Naive thymus-derived CD4-positive, alpha-beta T cell (primary cell): ENCODE data around the gene SPNS1. TPM values are rescaled to one million over a fixed set of nuclear protein-coding genes. Genes with fewer than 3 reads are reported as not detected.

ENCODE experiments used
- ATAC-seq: fragments of 150-1000 bp; cut with Tn5 transposase; 2 replicates; pipeline ENCODE4 v1.10.0; 2021; ENCODE audit warnings: mild to moderate bottlenecking, moderate library complexity
- CTCF ChIA-PET: fragments of 350-600 bp; sonication (Branson Sonifier 250); formaldehyde crosslinking; loops from one replicate; lab custom pipeline; 2021; ENCODE audit warnings: antibody characterized with exemption; lab: Charles Lee
- POLR2A ChIA-PET: fragments of 350-600 bp; sonication (Branson Sonifier 250); formaldehyde crosslinking; loops from one replicate; lab custom pipeline; 2021; ENCODE audit warnings: antibody characterized with exemption, inconsistent platforms; lab: Charles Lee
- DNase-seq, 9 donors: peaks; one replicate each; pipeline versions ENCODE4 v3.0.0 to v3.0.0-alpha.2; 2020 to 2022; ENCODE audit warnings: mixed read lengths in 1 of 9
- H3K27ac ChIP-seq: one replicate; pipeline ENCODE4 v1.7.0; 2013; ENCODE audit warnings: mild to moderate bottlenecking, low read depth, low read length, moderate library complexity
- H3K27me3 ChIP-seq, 2 donors: one replicate each; pipeline ENCODE4 v1.7.0; 2013; ENCODE audit warnings: low read length in 2 of 2, mild to moderate bottlenecking in 2 of 2, moderate library complexity in 2 of 2; ENCODE audit not compliant: control insufficient read depth in 2 of 2, insufficient read depth in 2 of 2
- H3K36me3 ChIP-seq, 3 experiments: 1 replicate in 2 of 3; 2 replicates in 1 of 3; pipeline ENCODE4 v1.7.0; 2013; ENCODE audit warnings: low read length in 3 of 3, mild to moderate bottlenecking in 3 of 3, moderate library complexity in 1 of 3; ENCODE audit not compliant: insufficient read depth in 3 of 3, control insufficient read depth in 2 of 3
- H3K4me1 ChIP-seq, 2 donors: one replicate each; pipeline ENCODE4 v1.7.0; 2013; ENCODE audit warnings: low read length in 2 of 2, mild to moderate bottlenecking in 2 of 2, moderate library complexity in 1 of 2; ENCODE audit not compliant: control insufficient read depth in 2 of 2, insufficient read depth in 2 of 2
- H3K4me3 ChIP-seq: 2 replicates; pipeline ENCODE4 v1.7.0; 2013; ENCODE audit warnings: mild to moderate bottlenecking, low read length
- H3K9me3 ChIP-seq, 3 experiments: 1 replicate in 2 of 3; 2 replicates in 1 of 3; pipeline ENCODE4 v1.7.0; 2013; ENCODE audit warnings: low read length in 3 of 3; ENCODE audit not compliant: control insufficient read depth in 2 of 3
- H3K27ac Mint-ChIP-seq, 9 donors: one replicate each; pipeline ENCODE4 v1.8.0; 2020 to 2022; ENCODE audit warnings: mixed read lengths in 9 of 9, mild to moderate bottlenecking in 8 of 9, moderate library complexity in 5 of 9, inconsistent platforms in 2 of 9
- H3K27me3 Mint-ChIP-seq, 5 donors: one replicate each; pipeline ENCODE4 v1.8.0; 2021 to 2022; ENCODE audit warnings: mixed read lengths in 5 of 5, mild to moderate bottlenecking in 1 of 5
- H3K36me3 Mint-ChIP-seq, 5 donors: one replicate each; pipeline ENCODE4 v1.8.0; 2020 to 2022; ENCODE audit warnings: mixed read lengths in 5 of 5, mild to moderate bottlenecking in 3 of 5, inconsistent platforms in 1 of 5
- H3K4me1 Mint-ChIP-seq, 7 donors: one replicate each; pipeline ENCODE4 v1.8.0; 2020 to 2022; ENCODE audit warnings: mixed read lengths in 7 of 7, mild to moderate bottlenecking in 3 of 7, inconsistent platforms in 1 of 7
- H3K4me3 Mint-ChIP-seq, 10 donors: one replicate each; pipeline ENCODE4 v1.8.0; 2020 to 2022; ENCODE audit warnings: mild to moderate bottlenecking in 10 of 10, mixed read lengths in 10 of 10, moderate library complexity in 6 of 10, inconsistent platforms in 2 of 10
- H3K9me3 Mint-ChIP-seq, 11 donors: one replicate each; pipeline ENCODE4 v1.8.0; 2020 to 2022; ENCODE audit warnings: mixed read lengths in 11 of 11, mild to moderate bottlenecking in 4 of 11, inconsistent platforms in 1 of 11, moderate library complexity in 1 of 11
- intact Hi-C, 2 donors: fragments of 100-400 bp; cut with micrococcal nuclease; formaldehyde crosslinking; loops; one replicate each; pipeline ENCODE4 v1.15.1; 2023
- polyA plus RNA-seq, 2 donors: library from polyadenylated mRNA; unstranded; fragments of 300-500 nt; fragmentation: Illumina TruSeq; gene quantifications; one replicate each; pipeline ENCODE4 v1.2.3, GENCODE V29; 2021
- total RNA-seq, 6 experiments: library from RNA in 5 of 6; stranded (reverse) in 5 of 6; gene quantifications; 1 replicate in 5 of 6; 2 replicates in 1 of 6; pipeline ENCODE4 v1.2.3 and lab custom pipeline; 2021 to 2026

The SPNS1 gene
- total and polyA plus RNA-seq, 7 experiments from 2014 or later = 22.6 to 47.0 (median 40.4) TPM

- Histone ChIP-seq H3K4me1 (peaks cover 30 to 58% of the 10 kb centered on the region in 2 donors), H3K36me3 (no peaks in the 10 kb centered on the region), H3K27ac (peak overlapping the region; percentile 71), H3K27me3 (no peaks in the 10 kb centered on the region), H3K4me3 (no peak overlapping the region), H3K9me3 (no peaks in the 10 kb centered on the region)
- Mint-ChIP-seq H3K27ac (peak overlapping the region; percentile 89 to 99 (median 97)), H3K4me1 (peaks cover 38 to 82% (median 48%) of the 10 kb centered on the region in 7 donors), H3K27me3 (no peaks in the 10 kb centered on the region), H3K4me3 (peak overlapping the region; percentile 51 to 81 (median 62)), H3K9me3 (peaks cover 0 to 5% (median 0%) of the 10 kb centered on the region in 11 donors), H3K36me3 (peaks cover 0 to 5% (median 0%) of the 10 kb centered on the region in 5 donors)
- CTCF ChIA-PET = interaction anchor here (1.0 kb wide), 1 partner anchor 26 kb away, joined by 8 read pairs; no protein-coding TSS in a partner anchor
- intact Hi-C loops = loop anchor here in 1 of 2 donors (1.0 to 2.0 kb wide), 4 partner anchors 8 to 39 kb away; partner anchors contain the start of genes LAT and SPNS1
- POLR2A ChIA-PET = interaction anchor here (0.9 to 9.3 kb wide), 8 partner anchors 11 to 40 kb away, joined by 5 to 194 read pairs (median 7); partner anchors contain the start of gene LAT
- DNase-seq = peak in 7 of 9 donors; percentile 65 to 88 (median 77)
- ATAC-seq = peak; percentile 87
These were observed 38.5 kb downstream of the SPNS1 start for GRCh38 chr16:29012913-29013553.

- CTCF ChIA-PET = interaction anchor here (1.1 kb wide), 1 partner anchor 27 kb away, joined by 3 read pairs; no protein-coding TSS in a partner anchor
- H3K4me3 Mint-ChIP-seq = peak overlapping the region in 8 of 10 donors; percentile 9 to 75 (median 40)
These were observed 40.0 kb downstream of the SPNS1 start for GRCh38 chr16:29014561-29015069.

GRCh38 chr16:29022196-29022595, 47.6 kb downstream of the SPNS1 start:
- Histone ChIP-seq H3K27me3 (no peaks in the 10 kb centered on the region), H3K27ac (no peak overlapping the region), H3K4me3 (no peak overlapping the region), H3K36me3 (no peaks in the 10 kb centered on the region), H3K4me1 (peaks cover 14 to 39% of the 10 kb centered on the region in 2 donors), H3K9me3 (no peaks in the 10 kb centered on the region)
- peak overlapping the region in 3 of 10 donors; percentile 30 to 50 (median 48) for H3K4me3 Mint-ChIP-seq
- intact Hi-C loops = no loop called here
- no peaks in the 10 kb centered on the region for H3K27me3 Mint-ChIP-seq
- DNase-seq (no peak), ATAC-seq (no peak)
- H3K36me3 Mint-ChIP-seq = no peaks in the 10 kb centered on the region
- POLR2A ChIA-PET = interaction anchor here (1.0 to 9.4 kb wide), 5 partner anchors 9 to 35 kb away, joined by 4 to 140 read pairs (median 7); partner anchors contain the start of gene LAT
- H3K4me1 Mint-ChIP-seq = peaks cover 30 to 73% (median 52%) of the 10 kb centered on the region in 7 donors
- peak overlapping the region in 7 of 9 donors; percentile 77 to 95 (median 87) for H3K27ac Mint-ChIP-seq
- H3K9me3 Mint-ChIP-seq = peaks cover 0 to 1% (median 0%) of the 10 kb centered on the region in 11 donors
- CTCF ChIA-PET = interaction anchor here (0.7 to 2.3 kb wide), 4 partner anchors 11 to 49 kb away, joined by 3 to 11 read pairs (median 7); no protein-coding TSS in a partner anchor

More at GRCh38 chr16:29014561-29015069, 40.0 kb downstream of the SPNS1 start:
- no peaks in the 10 kb centered on the region for H3K36me3 ChIP-seq
- intact Hi-C loops = no loop called here
- Mint-ChIP-seq H3K27ac (peak overlapping the region; percentile 28 to 99 (median 95)), H3K36me3 (peaks cover 0 to 2% (median 0%) of the 10 kb centered on the region in 5 donors), H3K4me1 (peaks cover 25 to 73% (median 41%) of the 10 kb centered on the region in 7 donors), H3K27me3 (no peaks in the 10 kb centered on the region), H3K9me3 (peaks cover 0 to 5% (median 0%) of the 10 kb centered on the region in 11 donors)
- POLR2A ChIA-PET = interaction anchor here (1.0 to 9.3 kb wide), 7 partner anchors 10 to 37 kb away, joined by 3 to 194 read pairs (median 7); partner anchors contain the start of gene LAT
- H3K4me3 ChIP-seq = no peak overlapping the region
- no peaks in the 10 kb centered on the region for H3K27me3 ChIP-seq
- ATAC-seq (no peak), DNase-seq (no peak)
- H3K4me1 ChIP-seq = peaks cover 16 to 42% of the 10 kb centered on the region in 2 donors
- no peak overlapping the region for H3K27ac ChIP-seq
- H3K9me3 ChIP-seq = no peaks in the 10 kb centered on the region

- ATAC-seq (peak; percentile 36), DNase-seq (peak in 3 of 9 donors; percentile 20 to 31 (median 25))
- Histone ChIP-seq H3K4me1 (peaks cover 17 to 46% of the 10 kb centered on the region in 2 donors), H3K27me3 (no peaks in the 10 kb centered on the region), H3K4me3 (no peak overlapping the region), H3K9me3 (no peaks in the 10 kb centered on the region), H3K36me3 (no peaks in the 10 kb centered on the region), H3K27ac (peak overlapping the region; percentile 68)
- H3K4me3 Mint-ChIP-seq = peak overlapping the region in 9 of 10 donors; percentile 21 to 80 (median 69)
- H3K36me3 Mint-ChIP-seq = no peaks in the 10 kb centered on the region
- peak overlapping the region; percentile 63 to 96 (median 93) for H3K27ac Mint-ChIP-seq
- no peaks in the 10 kb centered on the region for H3K27me3 Mint-ChIP-seq
- intact Hi-C loops = loop anchor here in 1 of 2 donors (2.0 kb wide), 1 partner anchor 49 kb away; the partner anchor contains the start of gene SPNS1
- peaks cover 36 to 74% (median 55%) of the 10 kb centered on the region in 7 donors for H3K4me1 Mint-ChIP-seq
- ChIA-PET CTCF (interaction anchor here (1.2 to 1.4 kb wide), 2 partner anchors 41 to 50 kb away, joined by 3 to 4 read pairs; no protein-coding TSS in a partner anchor), POLR2A (interaction anchor here (0.8 to 9.4 kb wide), 9 partner anchors 10 to 88 kb away, joined by 3 to 140 read pairs (median 4); partner anchors contain the start of genes LAT and SPNS1)
- peaks cover 0 to 1% (median 0%) of the 10 kb centered on the region in 11 donors for H3K9me3 Mint-ChIP-seq
These were observed 49.0 kb downstream of the SPNS1 start for GRCh38 chr16:29023279-29024277.

- Mint-ChIP-seq H3K9me3 (peaks cover 0 to 1% (median 0%) of the 10 kb centered on the region in 11 donors), H3K4me1 (peaks cover 36 to 81% (median 60%) of the 10 kb centered on the region in 7 donors), H3K27me3 (no peaks in the 10 kb centered on the region), H3K4me3 (peak overlapping the region in 8 of 10 donors; percentile 54 to 80 (median 70)), H3K27ac (peak overlapping the region; percentile 16 to 96 (median 93)), H3K36me3 (no peaks in the 10 kb centered on the region)
- Histone ChIP-seq H3K9me3 (no peaks in the 10 kb centered on the region), H3K4me1 (peaks cover 24 to 52% of the 10 kb centered on the region in 2 donors), H3K27ac (peak overlapping the region; percentile 68), H3K4me3 (no peak overlapping the region), H3K36me3 (no peaks in the 10 kb centered on the region), H3K27me3 (no peaks in the 10 kb centered on the region)
- ATAC-seq (no peak), DNase-seq (no peak)
- intact Hi-C loops = loop anchor here in 1 of 2 donors (2.0 kb wide), 1 partner anchor 49 kb away; the partner anchor contains the start of gene SPNS1
- ChIA-PET POLR2A (interaction anchor here (0.8 to 9.4 kb wide), 8 partner anchors 9 to 89 kb away, joined by 3 to 140 read pairs (median 7); partner anchors contain the start of genes LAT and SPNS1), CTCF (interaction anchor here (1.2 to 1.4 kb wide), 2 partner anchors 42 to 51 kb away, joined by 3 to 4 read pairs; no protein-coding TSS in a partner anchor)
These were observed 49.7 kb downstream of the SPNS1 start for GRCh38 chr16:29024278-29024677.
